Measurements from ENCODE around the gene MYLK4.

DNA sequence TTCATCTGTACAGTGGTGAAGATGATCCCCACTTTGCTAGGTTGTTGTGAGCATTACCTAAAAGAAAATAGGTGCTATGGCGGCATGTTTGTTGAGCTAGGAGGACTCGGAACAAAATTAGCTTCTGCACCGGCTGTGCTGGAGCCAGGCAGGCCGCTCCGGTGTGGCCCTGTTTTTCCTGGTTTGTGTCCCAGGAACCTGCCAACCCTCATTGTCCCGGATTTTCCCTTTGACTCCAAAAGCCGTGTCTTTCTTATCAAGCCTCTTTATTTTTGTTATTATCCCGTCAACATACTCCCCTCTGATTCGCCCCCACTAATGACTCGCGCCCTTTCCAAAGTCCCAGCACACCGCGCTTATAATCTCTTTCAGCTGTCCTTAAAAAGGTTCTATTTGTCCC lies 117.0 kb downstream of the MYLK4 start:
- no peak for TF ChIP-seq POLR2AphosphoS5 (IDR thresholded peaks at IDR 0.05; ENCODE audit: insufficient read depth, low read depth, low read length)
- no peak for TF ChIP-seq CTCF (IDR thresholded peaks at IDR 0.05; ENCODE audit: extremely low read depth in 1 of 2, insufficient read depth in 1 of 2, low read depth in 1 of 2, low read length in 2 of 2)
- TF ChIP-seq FOS (IDR thresholded peaks at IDR 0.05; ENCODE audit: borderline replicate concordance, insufficient read depth, low read length), result no peak
- TF ChIP-seq EZH2 (IDR thresholded peaks at IDR 0.05; ENCODE audit: borderline replicate concordance, low read depth, low read length, severe bottlenecking), result no peak
- no peak for TF ChIP-seq POLR2A (IDR thresholded peaks at IDR 0.05; ENCODE audit: low read depth, low read length)
